ENCODE results near the gene C4orf50. TPM values are rescaled to one million over a fixed set of nuclear protein-coding genes. Genes with fewer than 3 reads are reported as not detected.

The C4orf50 gene
- total and polyA plus RNA-seq, 7 donors: under 0.01 to 0.83 (median 0.43) TPM; not detected in 1

GRCh38 chr4:5982156-5982973 is 35.9 kb downstream of the C4orf50 start:
- peaks cover 0 to 32% (median 13%) of the 10 kb centered on the region in 3 donors for H3K27me3 ChIP-seq
- no peak overlapping the region for H3K27ac ChIP-seq
- peaks cover 0 to 5% (median 0%) of the 10 kb centered on the region in 4 donors for H3K9me3 ChIP-seq
- 69 to 81% methylated on average over 9 of the region's 9 CpGs for WGBS, 2 donors
- no peaks in the 10 kb centered on the region for H3K36me3 ChIP-seq
- no peak for TF ChIP-seq POLR2AphosphoS5 (IDR thresholded peaks at IDR 0.05)
- TF ChIP-seq EP300 (IDR thresholded peaks at IDR 0.05): no peak
- TF ChIP-seq POLR2A (IDR thresholded peaks at IDR 0.05): no peak
- TF ChIP-seq CTCF (IDR thresholded peaks at IDR 0.05): no peak
- H3K4me1 ChIP-seq: no peaks in the 10 kb centered on the region
- no peak overlapping the region for H3K4me3 ChIP-seq
- intact Hi-C loops (cut with DNase I): no loop called here
- peak; percentile 38 for DNase-seq

DNA sequence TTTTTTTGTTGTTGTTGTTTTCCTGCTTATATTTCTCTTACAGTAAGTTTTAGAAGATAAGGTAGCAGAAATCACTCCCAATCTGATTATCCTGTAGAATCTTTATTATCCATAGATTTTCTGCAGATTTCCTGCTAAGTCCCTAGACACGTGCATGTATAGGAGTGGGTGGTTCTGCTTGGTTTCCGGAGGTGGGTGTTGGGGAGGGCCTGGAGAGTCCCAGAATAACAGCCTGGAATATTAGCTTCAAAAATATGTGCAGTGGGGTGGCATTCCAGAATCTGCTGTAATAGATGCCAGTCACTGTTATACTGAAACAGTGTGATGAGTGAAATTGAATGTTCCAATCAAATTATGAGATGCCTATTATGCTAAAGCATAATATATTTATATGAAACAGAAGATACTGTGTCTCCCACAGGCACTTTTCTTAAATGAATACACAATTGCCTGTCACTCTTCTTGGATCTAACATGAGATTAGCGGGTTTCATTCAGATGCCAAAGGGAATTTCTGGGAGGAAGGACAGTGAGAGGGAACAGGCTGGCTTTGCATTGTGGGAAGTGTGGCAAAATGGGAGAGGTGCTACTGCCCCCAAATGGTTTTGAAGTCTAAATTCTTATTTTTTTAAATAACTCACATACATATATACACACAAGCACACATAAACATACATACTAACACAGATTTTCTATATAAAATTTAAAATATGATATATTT is 37.6 kb downstream of the C4orf50 start:
- intact Hi-C loops (cut with DNase I): no loop called here
- Histone ChIP-seq H3K9me3 (peaks cover 0 to 5% (median 0%) of the 10 kb centered on the region in 4 donors), H3K4me3 (no peak overlapping the region), H3K36me3 (no peaks in the 10 kb centered on the region), H3K27ac (no peak overlapping the region), H3K4me1 (no peaks in the 10 kb centered on the region), H3K27me3 (peaks cover 0 to 37% (median 13%) of the 10 kb centered on the region in 3 donors)
- 55 to 57% methylated on average over 3 of the region's 3 CpGs for WGBS, 2 donors
- TF ChIP-seq CTCF (IDR thresholded peaks at IDR 0.05): no peak
- TF ChIP-seq POLR2A (IDR thresholded peaks at IDR 0.05): no peak
- TF ChIP-seq EP300 (IDR thresholded peaks at IDR 0.05): no peak
- no peak for TF ChIP-seq POLR2AphosphoS5 (IDR thresholded peaks at IDR 0.05)
- no peak for DNase-seq

GRCh38 chr4:5979981-5980380 is 38.2 kb downstream of the C4orf50 start:
- 21 to 28% methylated on average over 11 of the region's 11 CpGs for WGBS, 2 donors
- Histone ChIP-seq H3K9me3 (peaks cover 0 to 5% (median 0%) of the 10 kb centered on the region in 4 donors), H3K4me3 (no peak overlapping the region), H3K27me3 (peaks cover 0 to 37% (median 13%) of the 10 kb centered on the region in 3 donors), H3K27ac (no peak overlapping the region), H3K36me3 (no peaks in the 10 kb centered on the region), H3K4me1 (no peaks in the 10 kb centered on the region)
- no peak for DNase-seq
- TF ChIP-seq POLR2AphosphoS5 (IDR thresholded peaks at IDR 0.05): no peak
- no peak for TF ChIP-seq EP300 (IDR thresholded peaks at IDR 0.05)
- no peak for TF ChIP-seq CTCF (IDR thresholded peaks at IDR 0.05)
- intact Hi-C loops (cut with DNase I): no loop called here

DNA sequence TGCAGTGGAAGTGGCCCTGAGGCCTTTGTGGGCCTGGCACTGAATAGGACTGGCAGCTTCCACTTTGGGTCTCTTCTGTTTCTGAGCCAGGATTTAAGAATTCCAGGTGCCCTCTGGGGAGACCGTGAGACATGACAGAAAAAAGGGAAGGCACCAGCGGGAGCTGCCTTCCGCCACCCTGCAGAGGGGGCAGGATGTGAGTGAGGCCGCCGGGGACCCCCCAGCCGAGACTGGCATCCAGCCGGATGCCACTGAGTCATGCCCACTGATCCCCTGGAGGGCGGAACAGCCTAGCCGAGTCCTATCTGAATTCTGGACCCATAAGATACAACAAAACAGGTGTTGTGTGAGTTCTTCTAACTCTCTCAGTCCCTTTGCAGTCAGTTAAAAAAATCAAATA is 41.3 kb downstream of the C4orf50 start:
- Histone ChIP-seq H3K27ac (no peak overlapping the region), H3K27me3 (peaks cover 6 to 62% (median 13%) of the 10 kb centered on the region in 3 donors), H3K36me3 (no peaks in the 10 kb centered on the region), H3K4me1 (no peaks in the 10 kb centered on the region), H3K9me3 (no peaks in the 10 kb centered on the region), H3K4me3 (no peak overlapping the region)
- 75 to 79% methylated on average over 9 of the region's 9 CpGs for WGBS, 2 donors
- TF ChIP-seq POLR2A (IDR thresholded peaks at IDR 0.05) (no peak), CTCF (IDR thresholded peaks at IDR 0.05) (no peak), EP300 (IDR thresholded peaks at IDR 0.05) (no peak), POLR2AphosphoS5 (IDR thresholded peaks at IDR 0.05) (no peak)
- intact Hi-C loops (cut with DNase I): no loop called here
- DNase-seq: peak; percentile 30

Data from sigmoid colon (tissue), 7 donors.